ENCODE data around the gene RCAN2. TPM values are rescaled to one million over a fixed set of nuclear protein-coding genes. Genes with fewer than 3 reads are reported as not detected.

The RCAN2 gene
- total RNA-seq, 1 donor from 2014 or later: 9.0 TPM

GRCh38 chr6:46279874-46280273, 211.4 kb downstream of the RCAN2 start:
- no peak overlapping the region for H3K27ac ChIP-seq
- TF ChIP-seq, protein P1, sequence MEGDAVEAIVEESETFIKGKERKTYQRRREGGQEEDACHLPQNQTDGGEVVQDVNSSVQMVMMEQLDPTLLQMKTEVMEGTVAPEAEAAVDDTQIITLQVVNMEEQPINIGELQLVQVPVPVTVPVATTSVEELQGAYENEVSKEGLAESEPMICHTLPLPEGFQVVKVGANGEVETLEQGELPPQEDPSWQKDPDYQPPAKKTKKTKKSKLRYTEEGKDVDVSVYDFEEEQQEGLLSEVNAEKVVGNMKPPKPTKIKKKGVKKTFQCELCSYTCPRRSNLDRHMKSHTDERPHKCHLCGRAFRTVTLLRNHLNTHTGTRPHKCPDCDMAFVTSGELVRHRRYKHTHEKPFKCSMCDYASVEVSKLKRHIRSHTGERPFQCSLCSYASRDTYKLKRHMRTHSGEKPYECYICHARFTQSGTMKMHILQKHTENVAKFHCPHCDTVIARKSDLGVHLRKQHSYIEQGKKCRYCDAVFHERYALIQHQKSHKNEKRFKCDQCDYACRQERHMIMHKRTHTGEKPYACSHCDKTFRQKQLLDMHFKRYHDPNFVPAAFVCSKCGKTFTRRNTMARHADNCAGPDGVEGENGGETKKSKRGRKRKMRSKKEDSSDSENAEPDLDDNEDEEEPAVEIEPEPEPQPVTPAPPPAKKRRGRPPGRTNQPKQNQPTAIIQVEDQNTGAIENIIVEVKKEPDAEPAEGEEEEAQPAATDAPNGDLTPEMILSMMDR (IDR thresholded peaks at IDR 0.05): no peak
- no peaks in the 10 kb centered on the region for H3K36me3 ChIP-seq
- intact Hi-C loops (cut with DNase I): no loop called here
- H3K4me3 ChIP-seq: no peak overlapping the region
- H3K9me3 ChIP-seq: no peaks in the 10 kb centered on the region
- ATAC-seq (no peak), DNase-seq (no peak)
- no peaks in the 10 kb centered on the region for H3K4me1 ChIP-seq
- no peaks in the 10 kb centered on the region for H3K27me3 ChIP-seq (ENCODE audit: low read depth)

- intact Hi-C loops (cut with DNase I): no loop called here
These were observed 214.6 kb downstream of the RCAN2 start for GRCh38 chr6:46276576-46277142.

DNA sequence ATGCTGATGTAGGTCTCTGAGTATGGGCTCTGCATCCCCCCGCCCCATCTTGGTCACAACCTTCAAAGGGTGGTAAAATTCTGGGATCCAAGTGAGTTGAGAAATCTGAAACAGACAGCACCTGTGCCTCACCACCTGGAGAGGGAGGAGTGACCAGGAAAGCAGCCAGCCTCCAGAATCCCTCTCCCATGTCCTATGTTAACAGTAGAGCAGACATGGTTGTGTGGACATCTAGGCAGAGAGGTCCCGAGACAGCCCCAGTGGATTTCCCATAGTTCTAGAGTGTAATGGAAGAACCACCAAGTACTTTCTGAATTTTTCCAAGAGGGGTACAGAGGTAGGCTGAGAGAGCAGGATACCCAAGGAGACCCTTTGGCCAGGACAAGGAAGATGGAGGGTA, 216.7 kb downstream of the RCAN2 start:
- no peak for DNase-seq
- intact Hi-C loops (cut with DNase I): no loop called here
- TF ChIP-seq, protein P1 (IDR thresholded peaks at IDR 0.05): no peak

More at GRCh38 chr6:46276576-46277142, 214.6 kb downstream of the RCAN2 start:
- H3K9me3 ChIP-seq: no peaks in the 10 kb centered on the region
- TF ChIP-seq, protein P1 (IDR thresholded peaks at IDR 0.05): no peak
- ATAC-seq: no peak
- no peaks in the 10 kb centered on the region for H3K27me3 ChIP-seq (ENCODE audit: low read depth)
- no peak overlapping the region for H3K4me3 ChIP-seq
- H3K4me1 ChIP-seq: no peaks in the 10 kb centered on the region
- no peak overlapping the region for H3K27ac ChIP-seq
- H3K36me3 ChIP-seq: no peaks in the 10 kb centered on the region
- no peak for DNase-seq

DNA sequence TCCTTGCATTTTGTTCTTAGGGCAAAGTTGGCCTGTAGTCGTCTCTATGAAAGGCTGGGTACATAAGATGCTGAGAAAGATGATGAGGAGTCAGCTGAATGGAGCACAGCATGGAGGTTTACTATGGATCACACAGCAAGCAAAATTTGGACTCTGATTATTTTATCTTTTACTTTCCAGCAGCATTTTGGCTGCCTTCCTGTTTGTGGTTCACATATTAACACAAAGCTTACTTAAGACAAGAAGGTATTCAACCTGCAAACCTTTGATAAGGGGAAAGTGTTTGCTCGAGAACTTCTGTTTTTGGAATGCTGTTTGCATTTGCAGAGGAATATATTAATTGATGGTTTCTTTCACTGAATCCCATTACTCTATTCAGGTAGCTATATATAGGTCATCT, 217.3 kb downstream of the RCAN2 start:
- H3K27ac ChIP-seq: no peak overlapping the region
- H3K36me3 ChIP-seq: no peaks in the 10 kb centered on the region
- no peaks in the 10 kb centered on the region for H3K27me3 ChIP-seq (ENCODE audit: low read depth)
- H3K4me1 ChIP-seq: no peaks in the 10 kb centered on the region
- TF ChIP-seq, protein P1 (IDR thresholded peaks at IDR 0.05): no peak
- H3K4me3 ChIP-seq: no peak overlapping the region
- H3K9me3 ChIP-seq: no peaks in the 10 kb centered on the region
- ATAC-seq: peak in 1 of 2 donors; percentile 29
- intact Hi-C loops (cut with DNase I): no loop called here
- DNase-seq: no peak

More for the DNA sequence above, 216.7 kb downstream of the RCAN2 start:
- no peak overlapping the region for H3K27ac ChIP-seq
- no peaks in the 10 kb centered on the region for H3K4me1 ChIP-seq
- H3K27me3 ChIP-seq (ENCODE audit: low read depth): no peaks in the 10 kb centered on the region
- no peak for ATAC-seq
- no peaks in the 10 kb centered on the region for H3K9me3 ChIP-seq
- H3K36me3 ChIP-seq: no peaks in the 10 kb centered on the region
- no peak overlapping the region for H3K4me3 ChIP-seq

- Histone ChIP-seq H3K4me3 (no peak overlapping the region), H3K36me3 (no peaks in the 10 kb centered on the region), H3K4me1 (no peaks in the 10 kb centered on the region), H3K27ac (no peak overlapping the region), H3K27me3 (ENCODE audit: low read depth) (no peaks in the 10 kb centered on the region), H3K9me3 (no peaks in the 10 kb centered on the region)
- TF ChIP-seq, protein P1 (IDR thresholded peaks at IDR 0.05): no peak
- DNase-seq (no peak), ATAC-seq (no peak)
- intact Hi-C loops (cut with DNase I): no loop called here
These were observed 219.5 kb downstream of the RCAN2 start for GRCh38 chr6:46271728-46272127.
